ENCODE measurements around the gene TRA2A. TPM values are rescaled to one million over a fixed set of nuclear protein-coding genes. Genes with fewer than 3 reads are reported as not detected.

Gene TRA2A
- total and polyA plus RNA-seq, 2 of the 13 experiments (the other 11 are each of a cell fraction or from before 2014, with no cell fraction given): 39.1 to 41.6 TPM

- TF ChIP-seq CERS6 (CRISPR knock-in tag; IDR thresholded peaks at IDR 0.05): no peak
- TF ChIP-seq MATR3 (CRISPR knock-in tag; IDR thresholded peaks at IDR 0.05): no peak
- no peak for TF ChIP-seq ZNF281 (CRISPR knock-in tag; IDR thresholded peaks at IDR 0.05; ENCODE audit: borderline replicate concordance)
- peak; percentile 59 for TF ChIP-seq MAX (IDR thresholded peaks at IDR 0.05)
- TF ChIP-seq PATZ1 (CRISPR knock-in tag; IDR thresholded peaks at IDR 0.05): no peak
- TF ChIP-seq HNRNPUL1 (IDR thresholded peaks at IDR 0.05; ENCODE audit: low read depth, low read length): no peak
- no peak for TF ChIP-seq ZNF350 (CRISPR knock-in tag; IDR thresholded peaks at IDR 0.05; ENCODE audit: borderline replicate concordance, low read depth)
- TF ChIP-seq ZNF451 (CRISPR knock-in tag; IDR thresholded peaks at IDR 0.05): no peak
- TF ChIP-seq ZXDC (CRISPR knock-in tag; IDR thresholded peaks at IDR 0.05): 0 out of 2 replicates have a peak, but pooled peaks have one; percentile 22
- TF ChIP-seq ZNF652 (CRISPR knock-in tag; IDR thresholded peaks at IDR 0.05; ENCODE audit: borderline replicate concordance, low read depth): no peak
- TF ChIP-seq HES4 (CRISPR knock-in tag; IDR thresholded peaks at IDR 0.05; ENCODE audit: borderline replicate concordance): no peak; the same call in 1 of the 2 replicates
- TF ChIP-seq PRPF4 (IDR thresholded peaks at IDR 0.05; ENCODE audit: low read depth, low read length, poor library complexity, severe bottlenecking): no peak
- TF ChIP-seq THYN1 (CRISPR knock-in tag; IDR thresholded peaks at IDR 0.05; ENCODE audit: borderline replicate concordance, low read depth): no peak
- no peak for TF ChIP-seq PLRG1 (conservative IDR thresholded peaks at IDR 0.05)
- TF ChIP-seq KDM5A (IDR thresholded peaks at IDR 0.05; ENCODE audit: borderline replicate concordance, low read length): peak; percentile 42; the same call in 1 of the 2 replicates
- 0 out of 2 replicates have a peak, but pooled peaks have one; percentile 52 for TF ChIP-seq SALL1 (CRISPR knock-in tag; IDR thresholded peaks at IDR 0.05)
- no peak for TF ChIP-seq ZMYM3 (CRISPR knock-in tag; IDR thresholded peaks at IDR 0.05)
- no peak for TF ChIP-seq ZNF562 (CRISPR knock-in tag; IDR thresholded peaks at IDR 0.05; ENCODE audit: borderline replicate concordance)
- TF ChIP-seq NKX3-1 (CRISPR knock-in tag; IDR thresholded peaks at IDR 0.05): no peak
- peak; percentile 23; the same call in 1 of the 2 replicates for TF ChIP-seq SALL2 (CRISPR knock-in tag; IDR thresholded peaks at IDR 0.05)
- TF ChIP-seq CHD4 (IDR thresholded peaks at IDR 0.05; ENCODE audit: borderline replicate concordance, low read length): no peak
Observed at GRCh38 chr7:23469150-23469960, 62.4 kb downstream of the TRA2A start (continued).

All from HepG2 (cell line).